Ramos (cell line): ENCODE measurements around the gene IL22RA1.

Source experiments
- in situ Hi-C: fragments of 300-500 bp; cut with MboI; formaldehyde crosslinking; loops from one replicate; pipeline ENCODE4 v1.14.3; 2022; ENCODE audit warnings: low sequenced_read_pairs; ENCODE audit not compliant: unreplicated experiment

The IL22RA1 gene, protein sequence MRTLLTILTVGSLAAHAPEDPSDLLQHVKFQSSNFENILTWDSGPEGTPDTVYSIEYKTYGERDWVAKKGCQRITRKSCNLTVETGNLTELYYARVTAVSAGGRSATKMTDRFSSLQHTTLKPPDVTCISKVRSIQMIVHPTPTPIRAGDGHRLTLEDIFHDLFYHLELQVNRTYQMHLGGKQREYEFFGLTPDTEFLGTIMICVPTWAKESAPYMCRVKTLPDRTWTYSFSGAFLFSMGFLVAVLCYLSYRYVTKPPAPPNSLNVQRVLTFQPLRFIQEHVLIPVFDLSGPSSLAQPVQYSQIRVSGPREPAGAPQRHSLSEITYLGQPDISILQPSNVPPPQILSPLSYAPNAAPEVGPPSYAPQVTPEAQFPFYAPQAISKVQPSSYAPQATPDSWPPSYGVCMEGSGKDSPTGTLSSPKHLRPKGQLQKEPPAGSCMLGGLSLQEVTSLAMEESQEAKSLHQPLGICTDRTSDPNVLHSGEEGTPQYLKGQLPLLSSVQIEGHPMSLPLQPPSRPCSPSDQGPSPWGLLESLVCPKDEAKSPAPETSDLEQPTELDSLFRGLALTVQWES

DNA sequence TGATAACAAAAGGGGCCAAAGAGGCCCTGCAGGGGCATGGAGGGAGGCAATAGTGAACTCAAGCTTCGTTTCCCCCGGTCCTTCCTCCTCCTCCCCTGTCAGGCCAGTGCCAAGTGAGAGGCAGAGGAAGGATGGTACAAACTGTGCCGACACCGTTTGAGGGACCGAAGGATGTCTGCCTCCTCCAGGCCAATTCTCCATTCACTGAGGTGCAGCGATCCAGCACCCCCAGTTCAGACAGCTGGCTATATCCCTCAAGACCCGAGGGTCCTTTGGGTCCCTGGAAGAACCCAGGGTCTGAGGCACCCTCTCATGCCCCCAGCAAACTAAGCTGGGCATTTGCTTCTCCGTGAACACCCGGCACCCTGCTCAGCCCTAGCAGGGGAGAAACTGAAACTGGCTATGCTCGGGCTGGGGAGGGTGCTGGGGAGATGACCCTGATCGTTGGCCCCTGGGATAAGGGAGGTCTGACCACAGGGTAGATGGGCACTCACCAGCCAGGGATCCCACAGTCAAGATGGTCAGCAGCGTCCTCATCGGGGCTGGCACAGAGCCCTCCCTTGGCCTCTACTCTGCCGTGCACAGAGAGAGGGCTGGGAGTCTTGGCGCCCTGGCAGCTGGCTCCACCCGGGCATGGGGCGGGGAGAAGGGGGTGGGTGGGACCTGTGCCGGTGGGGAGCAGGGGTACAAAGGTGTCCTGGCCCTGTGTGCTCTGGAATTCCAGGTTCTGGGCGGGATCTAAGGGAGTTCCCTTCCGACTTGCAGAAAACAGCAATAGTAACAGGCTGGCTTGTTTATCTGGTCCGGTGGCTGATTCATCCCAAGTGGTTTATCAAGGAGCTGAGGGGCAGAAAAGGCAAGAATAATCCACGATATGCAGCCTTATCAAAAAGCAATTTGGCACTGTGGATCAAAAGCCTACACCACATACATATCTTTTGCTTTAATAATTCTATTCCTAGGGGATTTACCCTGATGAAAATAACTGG, at the start of gene IL22RA1:
TSS of gene IL22RA1 (minus strand) at position 595 of the 989 bp plus-strand sequence. CDS start at position 537, 58 bp downstream.
- in situ Hi-C loops, result no loop called here

DNA sequence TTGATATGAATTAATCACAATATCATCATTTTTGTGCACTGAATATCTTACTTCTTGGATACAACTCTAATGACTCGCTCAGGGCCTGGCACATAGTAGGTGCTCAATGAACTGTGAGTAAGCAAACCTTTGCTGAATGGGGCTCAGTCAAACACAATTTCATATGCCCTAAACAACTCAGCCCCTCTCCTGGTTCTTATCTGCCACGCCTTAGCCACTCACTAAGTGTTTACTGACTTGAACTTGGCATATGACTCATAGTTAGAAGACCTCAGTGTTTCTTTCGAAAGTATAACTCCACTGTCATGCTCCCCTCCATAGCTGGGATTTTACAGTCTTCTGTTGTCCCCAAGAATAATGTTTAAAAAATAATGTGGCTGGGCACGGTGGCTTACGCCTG, 48.9 kb upstream of the IL22RA1 start:
- in situ Hi-C loops, result loop anchor here (10.0 to 25.0 kb wide), 2 partner anchors 343 to 580 kb away; no protein-coding TSS in a partner anchor

DNA sequence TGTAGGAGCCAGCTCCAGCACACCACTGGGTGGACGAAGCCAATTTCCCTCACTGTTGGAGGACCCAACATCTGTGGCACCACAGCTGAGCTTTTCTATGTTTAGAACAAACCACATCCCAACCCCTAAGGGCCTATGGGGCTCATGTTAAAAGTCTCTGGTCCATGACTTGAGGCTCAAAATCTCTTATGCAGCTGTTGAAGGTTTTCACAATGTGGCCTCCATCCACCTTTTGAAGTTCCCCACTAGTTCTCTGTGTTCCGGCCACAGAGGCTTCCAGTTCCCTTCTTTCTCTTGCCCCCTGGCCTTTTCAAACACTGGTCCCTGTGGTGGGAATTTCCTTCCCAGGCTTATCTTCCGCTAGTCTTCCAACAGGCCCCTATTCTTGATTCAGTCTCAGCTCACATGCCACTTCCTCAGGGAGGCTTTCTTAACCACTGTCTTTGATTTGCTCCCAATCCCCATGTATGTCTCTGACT, 48.1 kb upstream of the IL22RA1 start:
- in situ Hi-C loops, result loop anchor here (10.0 to 25.0 kb wide), 2 partner anchors 344 to 579 kb away; no protein-coding TSS in a partner anchor

DNA sequence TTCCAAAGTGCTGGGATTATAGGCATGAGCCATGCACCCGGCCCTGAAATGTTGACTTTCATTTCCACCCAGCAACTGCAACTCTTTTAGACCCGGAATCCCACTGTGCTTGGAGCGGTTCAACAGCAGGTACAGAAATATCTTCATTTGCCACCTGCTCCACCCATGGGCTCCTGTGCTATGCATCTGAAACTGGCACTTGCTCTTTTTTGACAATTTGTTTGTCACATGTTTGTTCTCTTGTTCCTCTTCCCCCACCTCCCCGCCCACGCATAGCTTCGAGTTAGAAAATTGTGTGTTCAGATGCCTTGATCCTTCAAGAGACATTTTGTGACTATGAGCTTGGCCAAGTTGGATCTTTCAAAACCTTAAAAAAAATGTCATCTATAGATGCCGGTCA, 46.6 kb upstream of the IL22RA1 start:
- in situ Hi-C loops, result loop anchor here (25.0 kb wide), 1 partner anchor 577 kb away; no protein-coding TSS in a partner anchor

DNA sequence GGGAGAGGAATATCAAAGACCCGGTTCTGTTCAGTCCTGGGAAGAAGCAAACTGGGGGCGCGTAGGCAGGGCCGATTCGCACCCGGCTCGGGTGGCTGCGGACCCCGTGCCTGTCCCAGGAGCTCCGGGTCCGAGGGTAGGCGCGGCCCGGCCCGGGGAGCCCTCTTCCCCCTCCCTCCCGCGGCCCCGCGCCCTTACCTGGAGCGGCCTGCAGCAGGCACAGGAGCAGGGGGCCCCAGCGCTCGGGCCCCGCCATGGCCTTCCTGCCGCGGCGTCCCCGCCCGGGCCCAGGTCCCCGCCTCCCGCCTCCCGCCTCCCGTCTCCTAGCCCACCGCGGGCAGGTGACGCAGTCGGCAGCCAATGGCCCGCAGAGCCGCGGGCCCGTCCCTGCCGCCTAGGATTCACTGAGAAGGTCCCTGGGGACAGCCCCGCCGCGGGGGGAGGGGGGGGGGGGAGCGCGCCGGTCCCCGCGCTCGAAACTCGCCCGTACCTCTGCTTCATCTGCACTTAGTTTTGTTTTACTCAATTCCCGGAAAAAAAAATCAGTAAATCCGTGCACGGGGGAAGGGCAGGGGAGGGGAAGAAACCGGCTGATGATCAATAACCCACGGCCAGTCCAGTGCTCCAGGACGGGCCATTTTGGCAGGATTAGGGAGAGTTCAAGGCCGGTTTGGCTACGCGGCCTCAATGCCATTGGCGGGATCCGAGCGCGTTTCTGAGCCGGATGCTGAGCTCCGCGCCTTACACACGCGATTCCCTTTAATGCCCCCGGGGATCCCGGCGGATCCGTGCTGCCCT, 44.3 kb upstream of the IL22RA1 start, which contains the start of gene IFNLR1:
TSS of gene IFNLR1 (minus strand) at position 297 of the 798 bp plus-strand sequence. CDS start at position 256, 41 bp downstream.
- in situ Hi-C loops, result loop anchor here (25.0 kb wide), 1 partner anchor 575 kb away; no protein-coding TSS in a partner anchor

DNA sequence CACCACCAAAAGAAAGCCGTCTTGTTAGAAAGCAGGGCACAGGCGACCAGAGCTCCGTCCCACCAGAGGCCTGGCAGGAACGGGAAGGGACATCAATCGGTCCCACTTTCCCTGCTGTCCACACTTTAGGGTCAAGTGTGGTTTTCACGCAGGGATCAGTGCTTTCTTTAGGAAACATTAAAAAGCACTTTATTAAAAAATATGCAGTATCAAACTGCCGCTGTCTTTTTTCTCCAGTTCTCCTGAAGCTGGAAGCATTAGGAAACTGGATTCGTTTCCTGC, 43.7 kb upstream of the IL22RA1 start:
- in situ Hi-C loops, result loop anchor here (25.0 kb wide), 1 partner anchor 574 kb away; no protein-coding TSS in a partner anchor

DNA sequence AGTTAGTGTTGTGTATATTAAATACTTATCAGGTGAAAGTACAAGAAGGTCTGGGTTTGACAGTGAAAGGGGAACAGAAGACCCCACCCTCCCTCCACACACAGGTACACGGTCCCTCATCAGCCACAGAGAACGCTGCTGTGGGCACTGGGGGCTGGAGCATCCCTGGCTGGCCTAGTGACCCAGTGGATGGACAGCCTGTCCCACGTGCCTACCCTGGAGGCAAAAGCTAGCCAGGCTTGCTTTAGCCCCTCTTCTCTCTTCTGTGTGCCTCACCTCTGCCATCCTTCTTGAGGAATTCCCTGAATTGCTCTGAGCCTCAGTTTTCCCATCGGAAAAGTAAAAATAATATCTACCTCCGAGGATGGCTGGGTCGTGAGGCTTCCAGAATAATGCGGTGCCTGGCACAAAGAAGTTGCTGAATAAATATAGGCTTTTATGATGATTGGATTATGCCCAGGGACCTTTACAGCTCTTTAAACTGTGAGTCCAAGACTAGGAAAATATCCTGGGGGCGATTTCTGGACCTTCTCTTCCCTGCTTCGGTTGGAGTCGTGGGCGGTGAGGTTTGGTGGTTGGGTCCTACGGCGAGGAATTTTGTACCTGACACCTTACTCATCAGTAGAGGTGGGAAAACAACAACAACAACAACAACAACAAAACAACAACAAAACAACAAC, 43.2 kb upstream of the IL22RA1 start:
- in situ Hi-C loops, result loop anchor here (25.0 kb wide), 1 partner anchor 574 kb away; no protein-coding TSS in a partner anchor

DNA sequence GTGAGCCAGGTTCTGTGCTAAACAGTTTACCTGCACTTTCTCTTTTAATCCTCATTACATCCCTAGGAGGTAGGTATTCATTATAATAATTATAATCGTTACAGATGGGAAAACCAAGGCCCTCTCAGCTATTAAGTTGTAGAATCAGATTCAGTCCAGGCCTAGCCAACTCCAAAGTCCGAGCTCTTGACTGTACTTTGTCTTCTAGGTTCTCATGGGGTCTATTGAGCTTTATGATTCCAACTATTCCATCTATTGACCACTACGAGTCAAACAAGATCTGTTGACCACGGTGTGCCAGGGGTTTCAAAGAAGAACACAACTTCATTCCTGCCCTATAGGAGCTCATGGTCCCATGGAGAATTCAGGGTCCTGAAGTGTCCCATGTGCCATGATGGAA, 42.1 kb upstream of the IL22RA1 start:
- in situ Hi-C loops, result loop anchor here (25.0 kb wide), 1 partner anchor 573 kb away; no protein-coding TSS in a partner anchor

DNA sequence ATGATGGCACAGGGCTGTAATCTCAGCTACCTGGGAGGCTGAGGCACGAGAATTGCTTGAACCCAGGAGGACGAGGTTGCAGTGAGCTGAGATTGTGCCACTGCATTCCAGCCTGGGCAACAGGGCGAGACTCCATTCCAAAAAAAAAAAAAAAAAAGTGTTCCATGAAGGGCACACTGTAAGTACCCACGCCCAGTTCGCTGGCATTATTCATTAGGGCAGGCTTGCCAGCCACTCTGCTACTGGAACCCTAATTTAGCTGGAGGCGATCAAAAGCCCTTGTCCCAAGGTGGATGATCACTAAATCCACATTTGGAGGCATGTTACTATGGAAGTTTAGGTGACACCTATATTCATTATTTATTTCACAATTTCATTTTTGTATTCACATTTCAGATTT, 39.1 kb upstream of the IL22RA1 start:
- in situ Hi-C loops, result loop anchor here (25.0 kb wide), 1 partner anchor 570 kb away; no protein-coding TSS in a partner anchor

DNA sequence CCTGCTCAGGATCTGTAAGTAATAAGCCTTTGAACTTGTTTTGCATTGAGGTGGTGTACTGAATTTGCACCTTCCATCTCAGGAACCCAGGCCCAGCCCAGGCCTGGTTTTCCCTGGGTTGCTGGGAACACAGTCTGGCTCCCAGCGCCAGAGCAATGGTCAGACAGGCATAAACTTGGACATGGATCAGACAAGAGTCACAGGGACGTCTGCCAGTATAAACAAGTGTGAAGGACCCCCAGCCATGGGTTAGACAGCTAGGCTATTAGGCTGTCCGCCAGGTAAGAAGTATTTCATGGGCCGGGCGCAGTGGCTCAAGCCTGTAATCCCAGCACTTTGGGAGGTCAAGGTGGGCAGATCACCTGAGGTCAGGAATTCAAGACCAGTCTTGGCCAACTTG, 38.7 kb upstream of the IL22RA1 start:
- in situ Hi-C loops, result loop anchor here (25.0 kb wide), 1 partner anchor 569 kb away; no protein-coding TSS in a partner anchor

DNA sequence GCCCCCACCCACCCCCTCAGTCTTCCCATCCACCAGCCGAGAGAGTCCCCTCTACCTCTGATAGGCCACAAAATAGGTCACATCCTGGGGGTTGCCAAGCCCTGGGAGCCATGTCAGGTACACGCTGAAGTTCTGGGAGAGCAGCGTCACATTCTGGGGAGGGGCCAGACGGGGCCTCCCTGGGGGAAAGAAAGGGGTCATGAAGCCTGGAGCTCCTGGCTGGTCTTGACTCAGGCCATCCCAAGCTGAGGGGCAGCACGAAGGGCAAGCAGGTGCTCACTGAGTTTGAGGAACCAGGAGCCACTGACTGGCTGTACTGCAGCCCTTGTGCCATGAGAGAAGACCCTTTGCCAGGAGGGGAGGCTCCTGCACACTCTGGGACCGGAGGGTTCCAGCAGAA, 37.7 kb upstream of the IL22RA1 start:
- in situ Hi-C loops, result loop anchor here (25.0 kb wide), 1 partner anchor 568 kb away; no protein-coding TSS in a partner anchor

DNA sequence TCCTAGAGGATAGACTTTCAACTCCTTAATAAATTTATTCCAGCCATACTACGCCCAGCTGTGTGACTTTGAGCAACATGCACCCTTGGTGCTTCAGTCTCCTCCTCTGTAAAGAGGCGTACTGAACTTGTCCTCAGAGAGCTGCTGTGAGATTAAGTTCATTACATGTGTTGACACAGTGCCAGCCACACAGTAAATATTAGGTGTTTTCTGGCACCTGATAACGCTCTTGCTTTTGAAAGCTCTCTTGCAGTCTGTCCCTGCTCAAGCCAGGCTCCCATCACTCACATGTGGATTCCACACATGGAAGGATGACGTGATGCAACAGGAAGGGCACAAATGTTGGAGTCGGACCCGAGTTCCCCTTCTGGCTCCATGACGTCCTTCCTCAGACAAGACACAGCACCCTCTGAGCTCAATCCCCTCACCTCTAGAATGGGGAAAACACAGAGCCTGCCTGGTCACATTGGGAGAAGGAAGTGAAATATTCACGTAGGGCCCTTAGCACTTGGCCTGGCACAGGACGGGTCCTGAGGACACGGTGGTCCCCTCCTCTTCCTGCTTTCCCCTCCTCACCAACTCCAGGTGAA, 36.4 kb upstream of the IL22RA1 start:
- in situ Hi-C loops, result loop anchor here (25.0 kb wide), 1 partner anchor 567 kb away; no protein-coding TSS in a partner anchor

DNA sequence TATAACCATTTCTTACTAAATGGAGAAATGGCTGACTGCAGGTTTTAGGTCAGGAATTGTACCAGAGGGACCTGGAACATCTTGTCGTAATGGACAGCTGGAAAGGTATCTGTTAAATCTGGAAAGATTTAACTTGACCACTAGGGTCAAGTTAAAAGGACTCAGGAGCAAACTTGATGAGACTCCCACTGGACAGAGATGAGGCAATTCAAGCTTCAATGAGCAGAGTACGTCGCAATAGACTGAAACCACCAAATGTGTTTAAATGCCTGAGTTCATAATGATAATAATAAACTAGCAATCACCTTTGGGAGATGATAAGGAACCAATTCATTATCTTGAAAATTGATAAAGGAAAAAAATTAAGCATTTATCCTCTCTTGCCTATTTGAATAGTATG, 35.5 kb upstream of the IL22RA1 start:
- in situ Hi-C loops, result loop anchor here (25.0 kb wide), 1 partner anchor 566 kb away; no protein-coding TSS in a partner anchor

DNA sequence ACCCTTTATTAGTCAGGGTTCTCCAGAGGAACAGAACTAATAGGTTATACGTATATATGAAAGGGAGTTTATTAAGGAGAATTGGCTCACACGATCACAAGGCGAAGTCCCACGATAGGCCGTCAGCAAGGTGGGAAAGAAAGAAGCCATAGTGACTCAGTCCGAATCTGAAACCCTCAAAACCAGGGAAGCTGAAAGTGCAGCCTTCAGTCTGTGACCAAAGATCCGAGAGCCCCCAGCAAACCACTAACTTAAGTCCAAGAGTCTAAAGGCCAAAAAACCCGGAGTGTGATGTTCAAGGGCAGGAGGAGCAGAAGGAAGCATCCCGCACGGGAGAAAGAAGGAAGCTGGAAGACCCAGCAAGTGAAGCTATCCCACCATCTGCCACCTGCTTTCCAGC, 34.2 kb upstream of the IL22RA1 start:
- in situ Hi-C loops, result loop anchor here (25.0 kb wide), 1 partner anchor 565 kb away; no protein-coding TSS in a partner anchor

DNA sequence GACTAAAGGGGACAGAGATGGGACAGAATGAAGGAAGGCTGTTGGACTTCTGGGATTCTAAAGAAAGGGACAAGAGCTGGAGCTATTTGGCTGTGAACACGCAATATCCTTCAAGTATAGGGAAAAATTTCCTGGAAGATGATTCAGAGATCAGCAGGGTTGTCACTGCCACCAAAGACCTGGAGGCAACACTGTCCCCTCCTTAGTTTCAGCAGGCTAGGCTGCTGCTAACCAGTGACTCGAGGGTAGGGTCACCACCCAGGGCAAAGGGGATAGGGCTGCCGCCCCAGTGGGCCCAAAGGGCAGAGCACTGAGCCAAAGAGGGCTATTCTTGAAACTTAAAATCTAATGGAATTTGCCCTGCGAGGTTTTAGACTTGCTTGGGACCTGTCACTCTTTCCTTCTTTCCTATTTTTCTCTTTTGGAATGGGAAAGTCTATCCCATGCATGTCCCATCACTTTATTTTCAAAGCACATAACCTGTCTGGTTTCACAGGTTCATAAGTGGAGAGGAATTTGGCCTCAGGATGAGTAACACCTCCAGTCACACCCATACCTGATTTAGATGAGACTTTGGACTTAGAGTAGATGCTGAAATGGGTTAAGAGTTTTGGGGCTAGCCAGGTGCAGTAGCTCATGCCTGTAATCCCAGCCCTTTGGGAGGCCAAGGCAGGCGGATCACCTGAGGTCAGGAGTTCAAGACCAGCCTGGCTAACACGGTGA, 32.3 kb upstream of the IL22RA1 start:
- in situ Hi-C loops, result loop anchor here (25.0 kb wide), 1 partner anchor 563 kb away; no protein-coding TSS in a partner anchor

DNA sequence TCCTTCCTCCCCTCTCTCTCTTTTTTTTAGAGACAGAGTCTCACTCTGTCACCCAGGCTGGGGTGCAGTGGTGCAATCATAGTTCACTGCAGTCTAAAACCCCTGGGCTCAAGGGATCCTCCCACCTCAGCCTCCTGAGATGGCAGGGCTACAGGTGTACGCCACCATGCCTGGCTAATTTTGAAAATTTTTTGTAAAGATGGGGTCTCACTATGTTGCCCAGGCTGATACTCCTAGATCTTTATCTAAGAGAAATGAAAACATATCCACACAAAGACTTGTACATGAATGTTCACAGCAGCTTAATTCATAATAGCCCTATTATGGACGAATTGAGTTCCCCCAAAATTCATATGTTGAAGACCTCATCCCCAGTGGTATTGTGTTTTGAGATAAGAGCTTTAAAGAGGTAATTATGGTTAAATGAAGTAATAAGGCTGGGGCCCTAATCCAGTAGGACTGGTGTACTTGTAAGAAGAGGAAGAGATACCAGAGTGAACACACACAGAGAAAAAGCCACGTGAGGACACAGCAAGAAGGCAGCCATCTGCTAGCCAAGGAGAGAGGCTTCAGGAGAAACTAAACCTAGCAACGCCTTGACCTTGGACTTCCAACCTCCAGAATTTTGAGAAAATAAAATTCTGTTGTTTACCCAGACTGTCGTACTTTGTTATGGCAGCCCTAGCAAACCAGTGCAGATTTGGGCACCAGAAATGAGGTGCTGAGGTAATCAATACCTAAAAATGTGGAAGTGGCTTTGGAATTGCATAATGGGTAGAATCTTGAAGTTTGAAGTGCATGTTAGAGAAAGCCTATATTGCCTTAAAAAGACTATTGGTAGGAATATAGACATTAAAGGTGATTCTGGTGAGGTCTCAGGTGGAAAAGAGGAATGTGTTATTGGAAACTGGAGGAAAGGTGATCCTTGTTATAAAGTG, 31.0 kb upstream of the IL22RA1 start:
- in situ Hi-C loops, result no loop called here
